Measurements from ENCODE around the gene HSPA9. TPM values are rescaled to one million over a fixed set of nuclear protein-coding genes. Genes with fewer than 3 reads are reported as not detected.

HSPA9 gene
- total RNA-seq, 4 donors from 2014 or later = 139 to 250 (median 186) TPM

GRCh38 chr5:138603249-138603920 lies 28.2 kb upstream of the HSPA9 start:
- H3K36me3 ChIP-seq = no peaks in the 10 kb centered on the region
- DNase-seq (ENCODE audit: extremely low spot score) = no peak
- H3K9me3 ChIP-seq = no peaks in the 10 kb centered on the region
- H3K27ac ChIP-seq (replicated peaks in 1 of 4) = no peak overlapping the region
- intact Hi-C loops (cut with DNase I) = no loop called here
- H3K4me3 ChIP-seq = no peak overlapping the region
- TF ChIP-seq, protein P1, sequence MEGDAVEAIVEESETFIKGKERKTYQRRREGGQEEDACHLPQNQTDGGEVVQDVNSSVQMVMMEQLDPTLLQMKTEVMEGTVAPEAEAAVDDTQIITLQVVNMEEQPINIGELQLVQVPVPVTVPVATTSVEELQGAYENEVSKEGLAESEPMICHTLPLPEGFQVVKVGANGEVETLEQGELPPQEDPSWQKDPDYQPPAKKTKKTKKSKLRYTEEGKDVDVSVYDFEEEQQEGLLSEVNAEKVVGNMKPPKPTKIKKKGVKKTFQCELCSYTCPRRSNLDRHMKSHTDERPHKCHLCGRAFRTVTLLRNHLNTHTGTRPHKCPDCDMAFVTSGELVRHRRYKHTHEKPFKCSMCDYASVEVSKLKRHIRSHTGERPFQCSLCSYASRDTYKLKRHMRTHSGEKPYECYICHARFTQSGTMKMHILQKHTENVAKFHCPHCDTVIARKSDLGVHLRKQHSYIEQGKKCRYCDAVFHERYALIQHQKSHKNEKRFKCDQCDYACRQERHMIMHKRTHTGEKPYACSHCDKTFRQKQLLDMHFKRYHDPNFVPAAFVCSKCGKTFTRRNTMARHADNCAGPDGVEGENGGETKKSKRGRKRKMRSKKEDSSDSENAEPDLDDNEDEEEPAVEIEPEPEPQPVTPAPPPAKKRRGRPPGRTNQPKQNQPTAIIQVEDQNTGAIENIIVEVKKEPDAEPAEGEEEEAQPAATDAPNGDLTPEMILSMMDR (IDR thresholded peaks at IDR 0.05) = no peak
- no peak for TF ChIP-seq POLR2AphosphoS5 (IDR thresholded peaks at IDR 0.05)
- no peak for TF ChIP-seq POLR2A (IDR thresholded peaks at IDR 0.05; ENCODE audit: low read depth)
- no peak for TF ChIP-seq EP300 (IDR thresholded peaks at IDR 0.05)
- H3K27me3 ChIP-seq = no peaks in the 10 kb centered on the region
- 73% methylated on average over 4 of the region's 5 CpGs for WGBS
- peaks cover 0 to 5% (median 0%) of the 10 kb centered on the region in 4 donors for H3K4me1 ChIP-seq

- intact Hi-C loops (cut with DNase I) = no loop called here
- H3K27me3 ChIP-seq = no peaks in the 10 kb centered on the region
- no peaks in the 10 kb centered on the region for H3K36me3 ChIP-seq
- peaks cover 0 to 5% (median 0%) of the 10 kb centered on the region in 4 donors for H3K4me1 ChIP-seq
- no peak overlapping the region for H3K4me3 ChIP-seq
- WGBS = 79% methylated on average over 6 of the region's 6 CpGs
- TF ChIP-seq POLR2A (IDR thresholded peaks at IDR 0.05; ENCODE audit: low read depth) (no peak), EP300 (IDR thresholded peaks at IDR 0.05) (no peak), POLR2AphosphoS5 (IDR thresholded peaks at IDR 0.05) (no peak)
- TF ChIP-seq, protein P1 (IDR thresholded peaks at IDR 0.05) = no peak
- no peaks in the 10 kb centered on the region for H3K9me3 ChIP-seq
- DNase-seq (ENCODE audit: extremely low spot score) = no peak
- no peak overlapping the region for H3K27ac ChIP-seq (replicated peaks in 1 of 4)
Measured at GRCh38 chr5:138602371-138603000, 27.3 kb upstream of the HSPA9 start.

- Histone ChIP-seq H3K4me3 (no peak overlapping the region), H3K27ac (replicated peaks in 1 of 4) (no peak overlapping the region), H3K27me3 (no peaks in the 10 kb centered on the region), H3K9me3 (no peaks in the 10 kb centered on the region), H3K36me3 (no peaks in the 10 kb centered on the region), H3K4me1 (peaks cover 0 to 5% (median 0%) of the 10 kb centered on the region in 4 donors)
- intact Hi-C loops (cut with DNase I) = no loop called here
- 65% methylated on average over 3 of the region's 3 CpGs for WGBS
- TF ChIP-seq, protein P1 (IDR thresholded peaks at IDR 0.05) = no peak
- TF ChIP-seq POLR2AphosphoS5 (IDR thresholded peaks at IDR 0.05) (no peak), EP300 (IDR thresholded peaks at IDR 0.05) (no peak), POLR2A (IDR thresholded peaks at IDR 0.05; ENCODE audit: low read depth) (no peak)
- no peak for DNase-seq (ENCODE audit: extremely low spot score)
Measured at GRCh38 chr5:138601444-138601843, 26.2 kb upstream of the HSPA9 start.

- Histone ChIP-seq H3K36me3 (no peaks in the 10 kb centered on the region), H3K27me3 (no peaks in the 10 kb centered on the region), H3K4me1 (peaks cover 0 to 5% (median 0%) of the 10 kb centered on the region in 4 donors), H3K4me3 (no peak overlapping the region), H3K9me3 (no peaks in the 10 kb centered on the region), H3K27ac (replicated peaks in 1 of 4) (no peak overlapping the region)
- 100% methylated on average over 2 of the region's 3 CpGs for WGBS
- intact Hi-C loops (cut with DNase I) = no loop called here
- DNase-seq (ENCODE audit: extremely low spot score) = no peak
- TF ChIP-seq EP300 (IDR thresholded peaks at IDR 0.05) = no peak
- TF ChIP-seq, protein P1 (IDR thresholded peaks at IDR 0.05) = no peak
- TF ChIP-seq POLR2AphosphoS5 (IDR thresholded peaks at IDR 0.05) = no peak
- no peak for TF ChIP-seq POLR2A (IDR thresholded peaks at IDR 0.05; ENCODE audit: low read depth)
Measured at GRCh38 chr5:138600446-138600845, 25.2 kb upstream of the HSPA9 start.
